ENCODE results near the gene BMAL1.

GRCh38 chr11:13324709-13325108, 47.1 kb downstream of the BMAL1 start:
- TF ChIP-seq, protein P1, sequence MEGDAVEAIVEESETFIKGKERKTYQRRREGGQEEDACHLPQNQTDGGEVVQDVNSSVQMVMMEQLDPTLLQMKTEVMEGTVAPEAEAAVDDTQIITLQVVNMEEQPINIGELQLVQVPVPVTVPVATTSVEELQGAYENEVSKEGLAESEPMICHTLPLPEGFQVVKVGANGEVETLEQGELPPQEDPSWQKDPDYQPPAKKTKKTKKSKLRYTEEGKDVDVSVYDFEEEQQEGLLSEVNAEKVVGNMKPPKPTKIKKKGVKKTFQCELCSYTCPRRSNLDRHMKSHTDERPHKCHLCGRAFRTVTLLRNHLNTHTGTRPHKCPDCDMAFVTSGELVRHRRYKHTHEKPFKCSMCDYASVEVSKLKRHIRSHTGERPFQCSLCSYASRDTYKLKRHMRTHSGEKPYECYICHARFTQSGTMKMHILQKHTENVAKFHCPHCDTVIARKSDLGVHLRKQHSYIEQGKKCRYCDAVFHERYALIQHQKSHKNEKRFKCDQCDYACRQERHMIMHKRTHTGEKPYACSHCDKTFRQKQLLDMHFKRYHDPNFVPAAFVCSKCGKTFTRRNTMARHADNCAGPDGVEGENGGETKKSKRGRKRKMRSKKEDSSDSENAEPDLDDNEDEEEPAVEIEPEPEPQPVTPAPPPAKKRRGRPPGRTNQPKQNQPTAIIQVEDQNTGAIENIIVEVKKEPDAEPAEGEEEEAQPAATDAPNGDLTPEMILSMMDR (IDR thresholded peaks at IDR 0.05; ENCODE audit: borderline replicate concordance, extremely low read depth, low read length, poor library complexity, severe bottlenecking) = no peak
- no peak for TF ChIP-seq EZH2 (IDR thresholded peaks at IDR 0.05; ENCODE audit: borderline replicate concordance, low read depth, low read length, severe bottlenecking)

Data from DND-41 (cell line).